ENCODE results near the gene AGTRAP. TPM values are rescaled to one million over a fixed set of nuclear protein-coding genes. Genes with fewer than 3 reads are reported as not detected.

AGTRAP gene
- total RNA-seq, 4 donors from 2014 or later, result 35.1 to 93.1 (median 64.2) TPM

- DNase-seq (ENCODE audit: low spot score), result no peak
- TF ChIP-seq CTCF (IDR thresholded peaks at IDR 0.05), result no peak
- ATAC-seq (ENCODE audit: low FRiP score), result no peak
Observed at GRCh38 chr1:11761988-11762406, 26.1 kb downstream of the AGTRAP start, which contains the start of gene C1orf167. TSS of gene C1orf167 (plus strand) at chr1:11762193. CDS start at chr1:11764401, 2,208 bp downstream.

- no peak for ATAC-seq (ENCODE audit: low FRiP score)
- TF ChIP-seq CTCF (IDR thresholded peaks at IDR 0.05), result no peak
- DNase-seq (ENCODE audit: low spot score), result no peak
Observed at GRCh38 chr1:11764115-11764514, 28.2 kb downstream of the AGTRAP start.

GRCh38 chr1:11764519-11764918, 28.6 kb downstream of the AGTRAP start:
- ATAC-seq (ENCODE audit: low FRiP score), result no peak
- no peak for DNase-seq (ENCODE audit: low spot score)
- no peak for TF ChIP-seq CTCF (IDR thresholded peaks at IDR 0.05)

GRCh38 chr1:11765661-11766428, 29.9 kb downstream of the AGTRAP start:
- ATAC-seq (ENCODE audit: low FRiP score) (no peak), DNase-seq (ENCODE audit: low spot score) (no peak)

GRCh38 chr1:11766429-11766776, 30.5 kb downstream of the AGTRAP start:
- DNase-seq (ENCODE audit: low spot score) (no peak), ATAC-seq (ENCODE audit: low FRiP score) (no peak)
- TF ChIP-seq CTCF (IDR thresholded peaks at IDR 0.05), result no peak

More at GRCh38 chr1:11765661-11766428, 29.9 kb downstream of the AGTRAP start:
- no peak for TF ChIP-seq CTCF (IDR thresholded peaks at IDR 0.05)

GRCh38 chr1:11767922-11768704, 32.2 kb downstream of the AGTRAP start:
- ATAC-seq (ENCODE audit: low FRiP score) (no peak), DNase-seq (ENCODE audit: low spot score) (no peak)
- no peak for TF ChIP-seq CTCF (IDR thresholded peaks at IDR 0.05)

Measured in omental fat pad (tissue), 4 donors.